Measurements from ENCODE around the gene LYRM4.

The LYRM4 gene

DNA sequence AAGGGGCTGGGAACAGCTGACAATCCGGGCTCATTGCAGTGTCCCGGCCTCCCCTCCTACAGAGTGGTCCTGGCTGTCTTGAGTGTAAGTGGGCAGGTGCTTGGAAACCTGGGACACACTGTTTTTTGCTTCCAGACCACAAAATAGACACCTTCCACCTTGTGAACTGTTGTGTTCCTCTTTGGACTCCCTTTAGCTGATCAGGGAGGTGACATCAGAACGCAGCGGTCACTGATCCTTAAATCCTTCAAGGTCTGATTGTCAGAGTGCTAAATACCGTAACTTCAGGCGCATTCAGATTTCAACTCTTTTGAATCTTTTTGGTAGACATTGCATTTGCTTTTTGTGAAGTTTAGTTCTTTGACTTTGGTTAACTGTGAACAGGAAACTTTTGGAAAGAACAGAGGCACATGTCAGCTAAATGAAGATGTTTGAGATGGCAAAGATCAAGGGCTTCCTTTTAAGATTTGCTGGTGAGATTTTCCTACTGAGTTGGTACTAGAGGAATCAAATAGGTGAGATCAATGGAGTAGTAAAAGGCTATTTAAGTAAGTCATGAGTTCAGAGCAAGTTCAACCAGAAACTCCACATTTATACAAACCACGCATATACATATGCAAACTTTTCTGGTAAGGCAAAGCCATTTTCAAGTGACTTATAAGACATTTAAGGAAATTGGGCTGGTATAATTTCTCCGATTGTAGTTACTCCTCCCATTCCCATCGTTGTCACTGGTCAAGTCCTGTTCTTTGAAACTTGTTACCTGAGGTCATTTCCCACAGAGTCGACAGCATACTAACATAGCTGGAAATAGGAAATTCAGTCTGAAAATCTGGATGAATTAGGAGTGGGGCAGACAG lies 169.3 kb downstream of the LYRM4 start:
- no peak for DNase-seq

DNA sequence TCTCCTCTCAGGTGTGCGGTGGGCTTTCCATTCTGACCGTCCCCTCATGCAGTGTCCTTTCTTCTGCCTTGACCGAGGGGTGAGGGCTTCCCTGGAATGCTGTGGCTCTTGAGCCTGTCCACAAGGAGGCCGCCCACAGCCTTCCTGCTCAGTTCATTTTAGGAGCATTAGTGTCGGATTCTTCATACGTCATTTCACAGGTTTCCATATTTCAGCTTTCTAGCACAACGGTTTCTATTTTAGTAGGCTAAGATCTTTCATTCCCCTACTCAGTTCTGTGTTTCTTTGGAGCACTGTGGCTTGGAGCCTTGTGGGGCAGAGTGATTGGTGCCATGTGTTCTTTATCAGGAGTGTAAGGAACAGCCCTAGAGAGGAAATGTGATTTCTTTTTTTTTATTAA lies 170.1 kb downstream of the LYRM4 start:
- DNase-seq, result no peak

DNA sequence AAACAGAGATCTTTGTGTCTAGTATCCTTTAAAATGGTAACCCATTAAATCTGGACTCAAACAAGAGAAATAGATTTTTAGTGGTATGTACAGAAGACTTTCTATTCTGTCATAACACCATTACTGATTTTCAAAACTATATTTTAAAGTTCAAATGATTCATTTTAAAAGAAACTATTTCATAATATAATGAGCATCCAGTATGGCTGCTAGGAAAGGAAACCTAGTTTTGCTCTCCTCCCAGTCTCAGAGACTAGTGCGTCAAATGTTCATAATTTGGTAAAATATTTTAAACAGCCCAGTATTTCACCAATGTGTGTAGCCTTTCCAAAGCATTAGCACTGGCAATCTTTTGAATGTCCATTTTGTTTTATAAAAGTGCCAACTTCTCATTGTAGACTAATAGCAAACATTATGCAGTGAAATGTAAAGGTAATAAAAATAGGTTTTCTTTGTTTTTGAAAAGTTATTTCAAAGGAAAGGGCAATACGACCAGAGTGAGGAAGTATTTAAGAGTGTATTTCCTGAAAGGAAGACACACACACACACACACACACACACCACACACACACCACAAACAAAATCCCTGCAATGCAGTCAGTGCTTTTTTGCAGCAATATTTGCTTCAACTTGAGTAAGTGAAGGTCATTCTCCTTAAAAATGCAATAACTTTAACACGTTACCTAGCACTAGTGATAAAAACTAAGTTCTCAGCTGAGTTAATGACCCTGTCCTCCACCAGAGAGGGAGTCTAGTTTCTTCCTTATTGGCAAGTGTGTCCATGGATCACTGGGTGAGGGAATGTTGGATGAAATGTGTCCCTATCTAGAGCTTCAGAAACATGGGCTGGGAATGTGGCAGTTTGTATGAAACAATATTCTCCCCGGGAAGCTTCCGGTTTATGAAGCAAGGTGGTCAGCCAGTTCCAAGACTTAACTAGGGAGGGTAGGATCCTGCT lies 171.0 kb downstream of the LYRM4 start:
- DNase-seq, result no peak

DNA sequence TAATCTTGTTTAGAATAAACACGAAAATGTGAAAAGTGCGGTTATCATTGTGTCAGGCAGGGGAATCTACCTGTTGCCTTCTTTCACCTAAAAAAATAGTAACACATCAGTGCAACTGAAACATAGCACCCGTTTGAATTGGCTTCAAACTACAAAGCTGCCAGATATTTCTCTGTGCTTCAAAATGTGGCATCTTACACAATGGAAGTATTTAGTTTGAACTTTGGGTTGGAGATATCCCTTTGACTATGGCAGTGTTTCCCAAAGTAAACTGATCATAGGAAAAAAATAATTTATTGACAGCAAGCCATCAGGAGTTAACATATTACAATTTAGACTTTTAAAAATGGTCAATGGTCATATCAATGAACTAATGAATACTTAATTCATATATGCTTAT lies 172.0 kb downstream of the LYRM4 start:
- no peak for DNase-seq

DNA sequence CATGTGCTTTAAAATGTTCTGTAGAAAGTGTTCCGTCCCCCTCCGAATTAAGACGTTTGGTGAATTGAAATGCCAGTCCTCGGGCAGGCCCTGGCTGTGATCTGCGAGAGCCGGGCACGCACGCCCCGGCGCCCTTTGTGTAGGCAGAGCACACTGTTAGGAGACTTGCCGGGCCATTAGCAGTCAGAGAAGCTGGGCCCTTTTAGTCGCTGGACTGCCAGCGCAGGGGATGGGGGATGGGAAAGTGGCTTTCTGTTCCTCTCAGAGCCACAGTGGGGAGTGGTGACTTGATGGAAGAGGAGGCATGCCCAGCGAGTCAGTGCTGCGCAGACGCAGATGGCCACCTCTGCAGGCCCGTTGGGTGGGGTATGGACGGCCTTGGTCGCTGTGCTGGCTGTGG lies 173.4 kb downstream of the LYRM4 start:
- no peak for DNase-seq

DNA sequence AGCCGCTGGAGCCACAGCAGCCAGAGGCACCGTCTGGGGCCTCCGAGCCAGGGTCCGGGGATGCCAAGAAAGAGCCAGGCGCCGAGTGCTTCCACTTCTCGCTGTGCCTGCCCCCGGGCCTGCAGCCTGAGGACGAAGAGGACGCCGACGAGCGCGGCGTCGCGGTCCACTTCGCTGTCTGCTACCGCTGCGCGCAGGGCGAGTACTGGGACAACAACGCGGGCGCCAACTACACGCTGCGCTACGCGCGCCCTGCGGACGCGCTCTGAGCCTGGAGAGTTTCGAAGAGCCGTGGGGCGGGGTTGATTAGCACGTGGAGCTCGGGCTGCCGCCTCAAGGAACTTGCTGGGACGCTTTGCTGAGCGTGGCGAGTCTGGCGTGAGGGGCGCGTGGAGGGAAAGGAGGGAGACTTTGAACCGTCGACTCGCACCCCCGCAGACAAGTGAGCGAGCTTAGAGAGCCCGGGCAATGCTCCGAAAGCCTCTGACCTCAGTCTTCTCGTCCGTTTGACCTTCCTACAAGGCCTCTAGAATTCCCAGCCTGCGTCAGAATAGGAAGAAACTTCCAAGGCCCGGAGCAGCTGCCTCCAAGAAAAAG lies 174.4 kb downstream of the LYRM4 start:
- DNase-seq, result no peak

DNA sequence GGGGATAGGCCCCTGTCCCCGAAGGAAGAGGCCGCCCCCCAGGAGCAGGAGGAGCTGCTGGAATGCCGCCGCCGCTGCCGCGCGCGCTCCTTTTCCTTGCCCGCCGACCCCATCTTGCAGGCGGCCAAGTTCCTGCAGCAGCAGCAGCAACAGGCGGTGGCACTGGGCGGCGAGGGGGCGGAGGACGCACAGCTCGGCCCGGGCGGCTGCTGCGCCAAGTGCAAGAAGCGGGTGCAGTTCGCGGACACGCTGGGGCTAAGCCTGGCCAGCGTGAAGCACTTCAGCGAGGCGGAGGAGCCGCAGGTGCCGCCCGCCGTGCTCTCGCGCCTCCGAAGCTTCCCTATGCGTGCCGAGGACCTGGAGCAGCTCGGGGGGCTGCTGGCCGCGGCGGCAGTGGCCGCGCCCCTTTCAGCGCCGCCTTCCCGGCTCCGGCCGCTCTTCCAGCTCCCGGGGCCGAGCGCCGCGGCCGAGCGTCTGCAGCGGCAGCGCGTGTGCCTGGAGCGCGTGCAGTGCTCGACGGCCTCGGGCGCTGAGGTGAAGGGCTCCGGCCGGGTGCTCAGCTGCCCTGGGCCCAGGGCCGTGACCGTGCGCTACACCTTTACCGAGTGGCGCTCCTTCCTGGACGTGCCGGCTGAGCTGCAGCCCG lies 175.0 kb downstream of the LYRM4 start:
- DNase-seq, result no peak

DNA sequence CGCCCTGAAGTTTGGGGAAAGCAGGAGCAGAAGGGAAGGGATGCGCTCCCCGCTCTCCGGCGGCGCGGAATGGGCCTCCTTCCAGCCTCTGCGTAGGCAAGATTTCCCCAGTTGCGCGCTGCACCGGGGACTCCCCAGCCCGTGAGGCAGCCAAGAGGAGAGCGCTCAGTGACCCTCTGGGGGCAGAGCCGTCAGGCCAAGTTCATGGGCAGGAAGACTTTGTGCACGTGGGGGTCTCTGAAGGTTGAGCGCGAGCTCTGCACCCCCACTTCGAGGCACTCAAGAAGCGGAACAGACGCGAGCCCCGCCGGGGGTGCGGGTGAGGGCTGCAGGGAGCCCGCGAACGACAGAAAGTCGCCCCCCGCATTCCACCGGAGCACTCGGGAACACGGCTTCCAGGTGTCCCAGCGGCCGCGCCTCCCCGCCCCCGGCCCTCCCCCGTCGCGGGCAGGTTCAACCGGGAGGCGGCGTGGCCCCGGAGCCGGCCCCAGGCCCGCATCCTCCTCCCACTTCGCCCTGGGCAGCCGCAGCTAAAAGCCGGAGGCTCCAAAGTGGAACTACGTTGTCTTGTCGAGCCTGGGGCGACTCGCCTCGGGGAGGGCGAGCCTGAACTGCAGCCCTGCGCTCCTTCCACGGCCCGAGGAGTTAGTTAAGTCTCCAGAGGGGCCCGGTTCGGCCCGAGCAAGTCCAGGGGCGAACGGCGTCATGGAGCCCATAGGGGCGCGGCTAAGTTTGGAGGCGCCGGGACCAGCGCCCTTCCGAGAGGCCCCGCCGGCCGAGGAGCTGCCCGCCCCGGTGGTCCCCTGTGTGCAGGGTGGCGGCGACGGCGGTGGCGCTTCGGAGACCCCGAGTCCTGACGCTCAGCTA lies 175.7 kb downstream of the LYRM4 start, which contains the start of gene PPP1R3G:
Gene PPP1R3G, plus strand, starts transcription at position 561 of the 867 bp plus-strand sequence. Its CDS starts 145 bp downstream, at position 706.
- no peak for DNase-seq

DNA sequence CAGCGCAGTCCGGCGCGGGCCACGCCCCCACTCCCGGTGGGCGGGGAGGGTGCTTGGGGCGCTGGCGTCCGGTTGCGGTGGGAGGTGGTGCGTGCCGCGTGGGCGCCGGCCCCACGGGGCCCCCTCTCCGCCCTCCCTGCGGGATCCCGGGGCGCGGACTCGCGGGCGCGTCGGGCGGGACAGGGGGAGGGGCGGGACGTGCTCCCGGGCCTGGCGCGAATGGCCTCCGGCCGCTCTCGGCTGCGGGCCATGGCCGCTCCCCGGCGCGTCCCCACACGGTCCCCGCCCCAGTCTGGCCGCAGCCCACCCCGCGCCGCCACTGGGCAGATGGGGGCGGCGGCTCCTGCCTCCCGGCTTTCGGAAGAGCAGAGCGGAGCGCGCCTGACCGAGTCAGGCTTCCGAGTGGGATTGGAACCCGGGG lies 176.4 kb downstream of the LYRM4 start:
- DNase-seq, result no peak

DNA sequence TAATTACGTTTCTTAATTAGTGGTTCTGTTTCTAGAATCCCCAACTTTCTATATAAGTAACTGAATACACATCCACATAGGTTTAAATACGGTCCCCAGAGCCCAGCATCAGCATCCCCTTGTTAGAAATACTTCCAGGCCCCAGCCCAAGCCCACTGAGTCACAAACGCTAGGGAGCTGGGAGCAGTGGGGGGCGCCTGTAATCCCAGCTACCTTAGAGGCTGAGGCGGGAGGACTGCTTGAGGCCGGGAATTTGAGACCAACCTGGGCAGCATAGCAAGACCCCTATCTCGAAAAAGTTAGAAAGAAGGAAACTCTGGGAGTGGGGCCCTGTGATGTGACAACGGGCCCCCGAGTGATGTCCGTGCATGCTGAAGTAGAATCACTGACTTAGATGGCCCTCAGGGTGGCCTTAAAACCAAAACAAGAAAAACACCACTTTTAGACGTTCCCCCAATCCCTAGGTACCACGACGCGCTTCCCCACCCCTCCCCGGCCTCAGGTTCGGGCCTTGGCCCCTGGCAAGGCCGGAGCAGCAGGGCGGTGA lies 176.9 kb downstream of the LYRM4 start:
- DNase-seq, result no peak

DNA sequence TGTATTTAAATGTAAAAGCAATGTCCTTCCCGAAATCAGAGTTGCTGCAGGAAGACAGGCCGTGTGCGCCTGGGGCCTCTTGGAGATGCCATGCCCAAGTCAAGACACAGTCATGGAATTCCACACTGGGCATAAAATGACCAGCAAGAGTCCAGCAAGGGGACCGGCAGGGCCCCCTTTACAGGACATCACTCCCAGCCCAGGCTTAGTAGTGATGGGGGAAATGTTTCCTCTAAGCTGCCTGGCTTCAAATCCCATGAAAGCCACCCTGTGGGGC lies 177.5 kb downstream of the LYRM4 start:
- DNase-seq, result no peak

DNA sequence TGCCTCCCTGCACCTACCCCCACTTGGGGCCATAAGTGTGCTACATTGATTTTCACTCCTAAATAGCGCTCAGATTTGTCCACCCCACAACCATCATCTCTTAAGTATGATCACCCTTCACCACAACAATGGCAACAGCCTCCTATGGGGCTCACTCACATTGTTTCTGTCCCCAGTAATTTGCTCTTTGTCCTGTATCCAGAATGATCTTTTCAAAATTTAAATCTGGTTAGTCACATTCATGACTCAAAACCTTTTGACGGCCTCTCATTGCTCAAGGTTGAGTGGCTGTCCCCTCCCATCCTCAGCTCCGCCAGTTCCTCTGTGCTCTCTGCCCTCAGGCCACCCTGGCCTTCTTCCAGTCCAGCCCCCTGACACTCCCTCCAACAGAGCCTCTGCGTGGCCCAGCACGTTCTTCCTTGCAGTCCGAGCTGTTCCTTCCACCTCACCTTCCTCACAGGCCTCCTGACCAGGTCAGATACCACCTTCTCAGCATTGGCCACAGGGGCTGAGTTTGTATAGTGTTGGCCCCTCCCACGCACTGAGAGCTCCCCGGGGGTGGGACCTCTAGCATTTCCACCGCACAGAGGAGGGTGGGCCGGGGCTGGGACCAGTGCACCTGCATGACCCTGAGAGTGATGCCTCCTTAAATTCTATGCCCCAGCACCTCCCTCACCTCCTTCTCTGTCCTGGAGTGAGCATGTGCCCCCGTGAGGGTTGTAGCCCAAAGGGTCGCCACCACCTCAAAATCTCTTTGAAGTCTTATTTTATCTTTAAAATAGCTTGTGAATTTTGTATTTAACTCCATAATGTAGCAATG lies 178.1 kb downstream of the LYRM4 start:
- peak; percentile 65 for DNase-seq

DNA sequence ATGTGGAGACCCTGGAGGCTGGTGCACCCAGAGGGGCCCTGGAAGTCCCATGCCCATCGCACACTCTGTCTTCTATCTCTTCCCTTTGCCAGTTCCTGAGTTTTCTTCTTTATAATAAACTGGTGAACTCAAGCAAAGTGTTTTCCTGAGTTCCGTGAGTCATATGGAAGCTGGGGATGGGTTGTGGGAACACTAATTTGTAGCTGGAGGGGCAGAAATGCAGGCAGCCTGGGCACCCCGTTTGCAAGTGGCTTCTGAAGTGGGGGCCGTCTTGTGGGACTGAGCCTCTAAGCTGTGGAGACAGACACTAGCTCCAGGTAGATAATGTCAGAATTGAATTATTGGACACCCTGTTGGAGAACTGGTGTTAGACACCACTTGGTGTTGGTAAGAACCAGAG lies 178.8 kb downstream of the LYRM4 start:
- DNase-seq, result no peak

DNA sequence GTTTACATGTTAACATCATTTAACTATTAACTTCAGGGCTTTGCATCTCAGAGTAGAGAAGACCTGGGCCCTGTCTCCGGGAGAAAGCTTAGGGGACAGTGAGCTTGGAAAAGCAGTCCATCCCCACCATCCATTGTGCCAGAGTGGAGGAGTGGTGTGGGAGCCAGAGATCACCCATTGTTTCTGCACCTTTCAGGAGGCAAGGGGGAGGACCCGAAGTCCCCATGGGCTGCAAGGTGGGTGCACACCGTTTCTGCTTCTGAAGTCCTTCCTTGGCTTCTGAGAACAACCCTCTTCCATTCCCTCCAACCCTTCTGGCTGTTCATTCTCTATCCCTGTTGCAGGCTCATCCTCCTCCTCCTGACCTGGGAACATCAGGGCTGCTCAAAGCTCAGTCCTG lies 179.6 kb downstream of the LYRM4 start:
- no peak for DNase-seq

DNA sequence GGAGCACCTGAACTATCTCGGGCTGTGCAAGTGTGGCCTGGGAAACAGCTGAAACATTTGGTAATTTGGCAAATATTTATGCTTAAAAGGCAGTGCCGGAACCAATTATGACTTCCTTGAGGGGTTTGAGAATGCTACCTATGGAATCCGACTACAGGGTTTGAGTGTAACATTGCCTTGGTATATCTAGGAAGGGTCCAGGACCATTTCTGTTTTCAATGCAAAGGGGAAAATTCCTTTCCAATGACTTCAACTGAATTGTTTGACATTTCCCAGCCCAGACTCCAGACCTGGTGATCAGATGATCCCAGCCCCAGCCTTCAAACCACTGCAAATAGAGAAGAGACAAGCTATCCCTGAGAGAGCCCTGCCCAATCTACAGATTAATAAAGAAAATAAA lies 180.2 kb downstream of the LYRM4 start:
- DNase-seq, result no peak

DNA sequence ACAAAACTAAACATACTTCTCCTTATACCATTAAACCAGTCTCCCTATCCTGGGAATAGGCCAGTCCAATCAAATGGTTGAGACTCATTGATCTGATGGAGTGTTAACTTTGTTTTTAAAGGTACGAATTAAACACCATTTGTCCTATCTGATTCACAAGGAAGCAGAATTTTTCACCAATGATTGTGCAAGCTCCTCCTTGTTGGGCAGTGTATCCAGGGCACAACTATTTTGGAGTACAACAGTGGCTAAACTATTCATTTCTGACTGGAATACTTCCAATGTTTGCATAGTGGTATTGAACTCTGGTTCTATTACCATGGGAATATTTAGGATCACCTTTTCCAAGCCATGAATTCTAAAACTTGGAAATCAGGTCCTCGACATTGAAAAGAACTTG lies 181.1 kb downstream of the LYRM4 start:
- DNase-seq, result no peak

DNA sequence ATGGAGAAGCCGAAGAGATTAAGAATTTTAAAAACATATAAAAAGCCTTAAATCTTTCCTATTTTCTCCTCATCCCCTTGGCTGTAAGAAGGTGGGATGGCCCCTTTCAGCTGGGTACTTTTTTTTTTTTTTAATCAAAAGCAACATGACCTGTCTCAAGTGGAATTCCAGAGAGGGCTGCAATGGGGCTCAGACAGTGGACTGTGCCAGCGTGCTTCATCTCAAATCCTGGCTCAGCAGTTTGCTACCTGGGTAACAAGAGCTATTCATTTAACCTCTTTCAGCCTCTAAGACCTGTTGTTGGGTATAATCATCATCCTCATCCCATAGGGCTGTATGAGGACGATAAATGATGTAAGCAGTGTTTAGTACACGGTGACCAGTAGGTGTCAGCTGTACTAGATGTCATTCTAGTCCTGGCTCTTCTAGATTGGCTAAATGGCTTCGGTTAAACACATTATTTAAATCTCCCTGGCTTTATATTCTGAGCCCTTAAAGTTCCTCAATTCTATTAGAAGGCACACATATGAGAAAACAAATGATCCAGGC lies 182.6 kb downstream of the LYRM4 start:
- no peak for DNase-seq

DNA sequence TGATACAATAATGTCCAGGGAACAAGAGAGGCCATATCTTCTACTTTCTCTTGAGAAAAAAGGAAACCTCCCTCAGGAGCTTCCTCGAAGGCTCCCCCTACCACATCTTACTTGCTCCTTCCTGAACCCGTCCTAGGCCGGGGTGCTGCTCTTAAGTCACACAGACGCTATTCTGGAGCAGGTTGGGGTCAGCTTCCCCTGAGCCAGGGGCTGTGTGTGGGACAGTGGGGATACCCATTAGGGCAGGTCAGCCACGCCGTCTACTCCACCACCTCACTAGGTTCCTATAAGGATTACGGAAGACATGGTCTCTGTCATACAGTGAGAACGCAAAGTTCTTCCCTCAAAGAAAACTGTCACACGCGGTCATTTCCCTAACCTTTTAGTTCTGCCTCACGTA lies 183.8 kb downstream of the LYRM4 start:
- DNase-seq, result no peak

DNA sequence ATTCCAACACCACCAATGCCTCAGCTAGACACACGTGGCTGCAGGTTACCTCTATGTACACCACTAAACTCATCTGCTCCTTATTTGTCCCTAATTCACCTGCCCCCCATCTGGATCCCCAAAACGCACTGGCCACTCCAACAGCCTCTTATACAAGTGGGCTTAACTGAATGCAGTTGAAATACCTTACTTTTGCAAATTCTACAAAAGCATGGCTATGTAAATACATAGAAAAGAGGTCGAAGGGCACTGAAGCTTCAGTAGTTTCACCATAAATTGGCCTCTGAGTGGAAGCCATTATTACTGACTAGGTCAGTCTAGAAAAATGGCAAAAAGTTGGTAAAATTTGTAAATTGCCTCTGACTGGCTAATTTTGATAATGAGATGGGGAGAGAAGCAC lies 186.8 kb downstream of the LYRM4 start:
- DNase-seq, result no peak

DNA sequence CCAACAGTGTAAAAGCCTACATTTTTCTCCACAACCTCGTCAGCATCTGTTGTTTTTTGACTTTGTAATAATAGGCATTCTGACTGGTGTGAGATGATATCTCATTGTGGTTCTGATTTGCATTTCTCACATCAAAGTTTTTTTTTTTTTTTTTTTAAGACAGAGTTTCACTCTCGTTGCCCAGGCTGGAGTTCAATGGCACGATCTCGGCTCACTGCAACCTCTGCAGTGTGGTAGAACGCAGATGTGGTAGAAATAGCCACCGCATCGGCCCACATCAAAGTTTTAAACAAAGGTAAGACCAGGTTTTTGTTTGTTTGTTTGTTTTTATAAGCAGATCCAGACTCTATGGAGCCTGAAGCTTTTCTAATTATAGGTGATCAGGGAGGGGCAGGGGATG lies 188.3 kb downstream of the LYRM4 start:
- DNase-seq, result no peak

DNA sequence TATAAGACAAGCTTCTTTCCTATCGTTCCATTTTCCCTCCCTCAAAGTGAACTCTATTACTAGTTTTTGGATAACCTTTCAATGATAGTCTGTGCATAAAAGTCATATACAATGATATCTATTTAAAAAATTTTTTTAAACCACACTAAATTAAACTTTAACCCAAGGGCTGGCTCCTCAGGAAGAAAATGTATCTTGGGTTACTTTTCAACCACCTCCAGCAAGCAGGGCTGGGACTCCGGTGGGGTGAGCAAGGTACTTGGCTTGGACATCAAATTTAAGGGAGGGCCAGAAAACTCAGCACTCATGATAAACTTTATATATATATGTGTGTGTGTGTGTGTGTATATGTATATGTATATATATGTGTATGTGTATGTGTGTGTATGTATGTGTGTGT lies 189.5 kb downstream of the LYRM4 start:
- no peak for DNase-seq

Data from amniotic stem cell (primary cell).